IPS-NIHi7 (cell line): Measurements from ENCODE around the gene FHIT.

Experiments used
- DNase-seq: peaks from one replicate; pipeline ENCODE4 v3.0.0; 2012; ENCODE audit warnings: mixed read lengths; ENCODE audit errors: extremely low spot score

The FHIT gene

DNA sequence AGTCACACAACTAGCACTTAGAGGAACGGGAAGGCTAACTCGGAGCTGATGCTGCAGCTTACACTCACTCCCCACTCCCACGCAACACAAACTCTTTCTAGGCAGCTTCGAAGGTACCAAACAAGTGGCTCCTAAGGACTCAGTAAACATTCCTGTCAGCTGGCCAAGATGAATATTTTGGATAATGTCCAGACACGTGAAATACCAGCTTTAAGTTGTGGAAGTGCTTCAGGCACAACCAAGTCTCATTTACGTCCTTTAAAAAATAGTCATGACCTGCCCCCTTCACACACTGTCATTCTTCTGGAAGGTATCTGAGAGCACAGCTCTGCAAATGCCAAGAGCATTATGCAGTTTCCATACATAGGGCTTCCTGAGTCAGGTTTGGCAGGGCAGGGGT is 1195.5 kb downstream of the FHIT start:
- no peak for DNase-seq

DNA sequence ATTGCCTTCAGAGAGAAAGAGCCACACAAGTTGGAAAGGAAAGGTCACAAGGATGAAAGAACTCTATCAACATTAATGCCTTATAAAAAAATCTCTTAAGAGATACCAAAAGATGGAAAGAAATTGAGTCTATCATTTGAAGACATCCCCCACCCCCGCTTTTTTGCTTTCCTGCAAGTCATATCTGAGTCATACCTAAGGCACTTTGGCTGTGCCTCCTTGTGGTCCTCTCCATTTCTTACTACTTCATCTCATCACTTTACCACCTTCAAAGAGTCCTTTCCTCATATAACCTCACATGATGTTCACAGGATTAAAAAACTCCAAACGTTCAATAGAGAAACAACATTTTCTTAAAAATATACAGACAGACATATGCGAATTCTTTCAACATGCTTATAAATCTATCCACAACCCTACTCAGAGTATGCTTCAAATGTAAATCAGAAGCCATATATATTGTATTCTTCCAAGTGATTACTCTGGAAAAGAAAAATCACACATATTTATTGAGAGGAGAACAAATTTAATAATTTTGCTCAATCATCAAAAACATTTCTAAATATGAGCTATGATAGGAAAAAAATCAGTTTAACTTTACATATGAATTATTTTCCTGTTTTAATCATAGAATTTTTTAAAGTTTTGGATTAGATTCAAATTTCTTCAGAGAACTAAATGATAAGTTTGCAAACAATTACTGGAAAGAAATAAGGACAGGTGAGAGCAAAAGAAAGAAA is 1197.6 kb downstream of the FHIT start:
- DNase-seq, result no peak

DNA sequence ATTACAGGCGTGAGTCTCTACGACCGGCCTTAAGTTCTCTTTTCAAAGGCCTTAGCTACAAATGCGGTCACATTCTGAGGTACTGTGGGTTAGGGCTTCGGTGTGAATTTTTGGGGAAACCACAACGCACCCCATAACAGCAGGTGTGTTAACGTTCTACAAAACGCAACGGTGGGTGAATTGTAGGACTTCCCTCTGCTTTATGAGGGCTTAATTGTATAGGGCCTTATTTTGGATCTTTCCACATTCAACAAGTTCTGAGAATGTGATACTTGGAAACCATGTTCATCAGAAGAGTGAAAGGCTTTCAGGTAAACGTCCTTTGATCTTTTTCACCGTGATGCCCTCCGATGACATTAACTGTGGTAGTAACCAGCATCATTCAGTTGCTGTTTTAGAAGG is 1202.8 kb downstream of the FHIT start:
- no peak for DNase-seq

DNA sequence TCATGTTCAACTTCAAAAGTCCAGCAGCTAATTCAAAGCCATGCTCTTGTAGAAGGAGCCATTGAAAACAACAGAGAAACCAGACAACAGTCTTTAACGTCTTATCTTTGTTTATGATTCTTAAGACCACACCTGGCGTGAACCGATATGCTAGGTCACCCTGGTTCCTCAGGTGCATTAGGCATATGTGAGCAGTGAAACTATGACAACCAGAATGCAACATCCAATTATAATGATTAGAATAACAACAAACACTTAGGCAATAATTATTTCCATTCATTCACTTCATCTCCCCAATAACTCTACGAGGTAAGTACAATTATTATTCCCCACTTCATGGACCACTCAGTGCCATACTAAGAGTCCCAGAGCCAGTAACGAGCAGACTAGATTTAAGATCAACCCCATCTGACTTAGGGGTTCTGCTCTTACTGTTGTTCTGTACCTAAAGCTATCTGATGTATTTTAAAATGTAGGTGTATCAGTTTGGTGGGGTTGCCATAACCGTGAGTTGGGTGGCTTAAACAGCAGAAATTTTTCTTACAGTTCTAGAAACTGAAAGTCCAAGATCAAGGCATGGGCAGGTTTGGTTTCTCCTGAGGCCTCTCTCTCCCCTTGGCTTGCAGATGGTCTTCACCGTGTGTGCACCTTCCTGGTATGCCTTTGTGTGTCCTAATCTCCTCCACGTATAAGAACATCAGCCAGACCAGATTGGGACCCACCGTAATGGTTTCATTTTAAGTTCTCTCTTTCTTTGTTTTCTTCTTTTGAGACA is 1203.6 kb downstream of the FHIT start:
- DNase-seq, result no peak

DNA sequence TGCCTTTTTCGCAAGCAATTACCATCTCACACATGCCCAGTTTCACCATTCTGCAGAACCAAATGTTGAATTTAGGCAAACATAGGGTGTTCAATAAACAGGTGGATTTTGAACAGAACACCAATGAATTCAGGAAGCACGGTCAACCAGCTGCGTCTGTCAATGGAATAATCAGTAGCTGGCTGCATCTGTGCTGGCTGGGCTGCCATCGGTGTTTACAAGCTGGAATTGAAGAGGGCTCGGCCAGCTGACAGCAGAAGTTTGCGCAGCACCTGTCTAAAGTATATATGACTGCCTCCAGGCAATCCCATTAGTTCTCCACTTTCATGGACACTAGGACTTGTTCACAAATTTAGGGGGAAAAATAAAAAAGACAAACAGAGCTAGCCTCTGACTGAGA is 1205.0 kb downstream of the FHIT start:
- DNase-seq, result no peak

DNA sequence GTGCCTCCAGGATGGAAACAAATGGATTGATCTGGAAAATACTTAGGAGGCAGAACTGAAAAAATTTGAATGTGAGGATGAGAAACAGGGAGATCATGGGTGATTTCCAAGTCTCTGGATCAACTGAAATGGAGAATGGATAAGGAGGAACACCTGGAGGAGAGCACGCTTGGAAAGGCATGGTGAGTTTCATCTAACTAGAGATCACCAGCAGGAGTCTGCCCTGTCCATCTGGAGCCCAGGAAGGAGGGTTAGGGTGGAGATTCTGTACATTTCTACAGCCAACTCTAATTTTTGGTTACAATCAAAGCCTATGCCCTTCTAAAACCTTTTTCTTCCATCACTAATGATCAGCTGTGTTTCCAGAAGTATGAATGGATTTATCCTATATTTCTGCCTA is 1205.6 kb downstream of the FHIT start:
- no peak for DNase-seq

DNA sequence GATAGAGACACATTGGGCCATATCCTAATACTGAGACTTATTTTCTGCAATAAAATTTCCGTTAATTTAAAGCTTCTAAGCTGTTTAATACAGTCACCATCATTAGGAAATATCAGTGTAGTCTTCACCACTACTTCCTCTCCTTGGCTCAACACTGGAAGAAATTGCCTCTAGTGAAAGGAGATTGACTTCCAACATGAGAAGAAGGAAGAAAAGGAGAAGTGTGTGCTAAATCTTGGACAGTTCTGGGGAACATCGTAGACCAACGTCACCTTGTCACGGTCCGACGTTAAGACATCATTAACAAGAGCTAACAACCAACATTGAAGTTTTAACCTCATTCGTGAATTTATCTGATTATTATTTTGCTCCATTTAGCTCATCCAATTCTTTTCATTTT is 1214.4 kb downstream of the FHIT start:
- DNase-seq, result no peak

DNA sequence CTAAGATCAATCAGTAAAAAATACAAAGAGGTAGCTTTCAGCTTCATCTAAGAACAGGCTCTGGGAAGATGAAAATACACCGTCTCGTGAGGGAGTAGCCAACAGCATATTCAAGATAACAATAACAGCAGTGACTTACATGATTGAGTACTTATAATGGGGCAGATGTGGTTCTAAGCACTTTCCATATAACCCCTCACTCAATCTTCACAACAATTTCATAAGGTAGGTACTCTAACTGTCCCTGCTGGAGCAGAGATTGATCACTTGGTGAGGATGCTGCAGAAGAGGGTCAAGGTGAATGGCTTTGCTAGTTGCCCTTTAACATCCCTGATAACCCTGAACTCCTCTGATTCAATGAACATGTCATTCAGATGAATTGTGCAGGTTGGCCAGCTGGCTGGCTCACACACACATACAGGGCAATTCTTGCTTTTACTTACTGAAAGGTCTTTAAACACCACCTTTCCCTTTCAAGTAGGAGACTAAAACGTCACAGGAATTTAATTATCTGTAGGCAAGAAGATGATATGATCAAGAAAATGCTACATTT is 1217.3 kb downstream of the FHIT start:
- no peak for DNase-seq

DNA sequence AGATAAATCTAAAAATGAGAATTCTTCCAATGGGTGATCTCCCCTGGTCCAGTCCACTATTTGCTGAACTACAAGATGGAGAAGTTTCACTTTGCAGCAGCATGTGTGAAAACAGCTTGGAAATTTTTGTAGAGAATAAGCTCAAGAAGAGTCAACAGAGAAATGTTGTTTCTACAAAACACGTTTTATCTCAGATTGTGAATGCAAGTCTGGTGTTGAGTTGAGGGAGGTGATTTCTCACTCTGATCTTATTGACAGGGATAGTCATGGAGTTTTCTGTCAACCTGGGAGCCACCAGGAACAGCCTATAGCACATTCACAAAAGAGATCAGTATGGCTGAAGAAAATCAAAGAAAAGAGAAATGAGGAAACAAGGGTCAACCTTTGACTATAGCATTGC is 1220.3 kb downstream of the FHIT start:
- DNase-seq, result no peak

DNA sequence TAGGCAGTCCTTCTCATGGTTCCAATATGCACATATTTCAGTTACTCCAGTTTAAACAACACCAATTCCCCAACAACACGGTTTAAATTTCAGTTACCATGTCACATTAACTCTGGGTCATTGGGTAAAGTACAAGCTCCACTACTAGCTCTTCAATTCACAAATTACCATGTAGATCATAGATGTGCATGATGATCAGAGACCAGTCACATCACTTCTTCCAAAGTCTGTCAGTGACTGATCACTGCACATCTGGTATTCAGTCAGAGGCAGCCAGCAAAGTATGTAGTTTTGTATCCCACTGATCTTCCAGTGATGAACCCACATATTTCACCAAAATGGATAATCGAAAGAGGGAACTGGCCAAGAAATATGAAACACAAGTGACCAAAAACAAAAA is 1223.0 kb downstream of the FHIT start:
- no peak for DNase-seq

DNA sequence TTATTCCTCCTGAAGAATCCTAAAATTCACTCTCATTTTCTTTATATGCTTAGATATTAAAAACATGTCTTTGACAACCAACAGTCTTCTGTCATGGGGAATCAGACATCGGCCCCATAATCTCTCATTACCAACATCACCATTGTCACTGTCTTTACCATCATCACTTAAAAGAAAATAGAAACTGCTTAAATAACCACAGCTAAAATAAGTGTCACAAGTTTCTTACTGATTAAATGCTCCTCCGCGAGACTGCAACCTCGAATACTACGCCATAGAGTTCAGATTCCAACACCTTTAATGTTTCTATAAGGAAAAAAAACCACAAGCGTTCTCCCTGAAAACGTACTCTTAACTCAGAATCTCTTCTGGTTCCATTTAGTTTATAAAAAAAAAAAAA is 1223.9 kb downstream of the FHIT start:
- DNase-seq, result no peak

DNA sequence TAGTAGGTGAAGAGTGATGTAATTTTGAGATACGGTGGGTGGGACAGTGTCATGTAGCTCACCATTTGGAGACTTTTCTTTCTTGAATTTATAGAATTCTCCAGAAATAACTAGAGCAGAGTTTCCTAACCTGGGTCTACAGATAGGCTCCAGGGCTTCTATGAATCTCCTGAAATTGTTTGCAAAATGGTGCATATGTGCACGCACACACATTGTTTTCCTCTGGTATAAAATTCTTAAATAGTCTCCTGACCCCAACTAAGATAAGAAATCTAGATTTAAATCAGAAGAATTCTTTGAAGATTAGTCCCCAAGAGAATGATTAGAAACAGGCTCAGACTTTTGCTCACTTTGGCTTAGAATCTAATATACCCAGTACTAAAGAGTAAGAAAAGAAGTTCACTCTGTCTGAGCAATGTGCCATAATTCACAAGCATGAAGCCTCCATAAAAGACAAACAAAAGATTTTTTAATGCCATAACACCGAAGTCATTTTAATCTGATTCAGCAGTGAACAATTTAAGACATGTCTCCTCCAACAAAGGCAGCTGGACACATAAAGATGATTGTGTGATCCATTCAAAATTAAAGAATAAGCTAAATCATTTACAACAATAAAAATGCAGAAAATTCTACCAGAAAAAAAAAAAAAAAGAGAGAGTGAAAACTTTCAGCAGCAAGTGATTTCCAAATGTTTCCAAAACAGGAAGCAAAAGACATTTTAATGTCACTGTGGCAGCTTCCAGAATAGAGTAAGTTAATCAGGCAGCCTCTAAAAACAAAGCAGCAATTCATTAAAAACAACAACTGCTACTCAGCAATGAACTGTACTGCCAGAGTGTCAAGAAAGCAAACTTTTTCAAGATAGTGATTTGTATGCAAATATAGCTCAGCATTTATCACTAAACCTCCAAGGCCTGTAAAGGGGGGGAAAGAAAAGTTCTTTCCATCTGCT is 1225.9 kb downstream of the FHIT start:
- no peak for DNase-seq

DNA sequence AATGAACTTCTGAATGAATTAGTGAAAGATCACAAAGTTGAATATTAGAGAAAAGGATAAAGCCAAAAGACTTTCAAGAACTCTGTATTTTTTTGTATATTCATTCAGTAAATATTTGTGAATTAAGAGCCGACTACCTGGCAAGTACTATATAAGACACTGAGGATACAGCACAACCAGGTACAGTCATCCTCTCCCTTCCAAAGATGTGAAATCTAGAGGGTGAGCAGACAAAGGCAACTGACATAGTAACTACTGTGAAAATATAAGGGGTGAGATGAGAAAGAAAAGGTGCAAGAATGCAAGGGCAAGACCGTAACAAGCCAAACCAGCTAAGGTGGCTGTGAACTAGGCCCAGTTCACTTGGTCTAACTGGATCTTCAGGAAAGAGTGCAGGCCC is 1226.9 kb downstream of the FHIT start:
- no peak for DNase-seq

DNA sequence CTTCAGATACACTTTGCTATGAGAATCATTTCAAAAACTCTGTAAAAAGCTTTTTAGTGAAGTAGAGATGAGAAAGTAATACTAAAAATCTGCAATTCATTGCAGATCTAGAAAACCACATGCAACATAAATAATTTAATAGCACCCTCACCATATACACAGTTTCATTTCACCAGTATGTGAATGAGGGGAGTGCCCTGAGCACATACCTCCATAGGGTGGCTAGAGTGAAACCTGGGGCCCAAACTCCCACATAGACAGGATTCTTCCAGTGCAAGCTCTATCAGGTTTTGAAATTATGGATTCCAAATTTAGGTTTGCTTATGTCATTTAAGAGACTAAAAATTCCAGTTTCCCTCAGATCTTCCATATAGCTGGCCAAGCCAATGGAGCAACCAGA is 1228.1 kb downstream of the FHIT start:
- no peak for DNase-seq

DNA sequence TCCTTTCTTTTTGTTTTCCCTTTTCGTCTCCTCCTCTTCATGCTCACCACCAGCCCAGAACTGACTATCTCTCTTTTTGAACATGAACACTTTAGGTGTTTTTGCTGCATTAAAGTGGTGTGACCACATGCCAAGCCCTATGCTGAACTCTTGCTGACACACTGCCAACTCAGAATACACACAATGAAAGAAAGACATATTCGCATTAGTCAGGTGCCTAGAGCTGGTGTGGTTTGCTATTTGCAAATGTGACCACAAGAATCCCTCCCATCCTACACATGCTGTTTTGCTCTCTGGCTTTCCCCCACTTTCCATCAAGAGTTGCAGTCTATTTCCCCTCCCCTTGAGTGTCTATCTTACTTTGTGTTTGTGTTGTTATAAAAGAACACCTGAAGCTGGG is 1233.6 kb downstream of the FHIT start:
- no peak for DNase-seq

DNA sequence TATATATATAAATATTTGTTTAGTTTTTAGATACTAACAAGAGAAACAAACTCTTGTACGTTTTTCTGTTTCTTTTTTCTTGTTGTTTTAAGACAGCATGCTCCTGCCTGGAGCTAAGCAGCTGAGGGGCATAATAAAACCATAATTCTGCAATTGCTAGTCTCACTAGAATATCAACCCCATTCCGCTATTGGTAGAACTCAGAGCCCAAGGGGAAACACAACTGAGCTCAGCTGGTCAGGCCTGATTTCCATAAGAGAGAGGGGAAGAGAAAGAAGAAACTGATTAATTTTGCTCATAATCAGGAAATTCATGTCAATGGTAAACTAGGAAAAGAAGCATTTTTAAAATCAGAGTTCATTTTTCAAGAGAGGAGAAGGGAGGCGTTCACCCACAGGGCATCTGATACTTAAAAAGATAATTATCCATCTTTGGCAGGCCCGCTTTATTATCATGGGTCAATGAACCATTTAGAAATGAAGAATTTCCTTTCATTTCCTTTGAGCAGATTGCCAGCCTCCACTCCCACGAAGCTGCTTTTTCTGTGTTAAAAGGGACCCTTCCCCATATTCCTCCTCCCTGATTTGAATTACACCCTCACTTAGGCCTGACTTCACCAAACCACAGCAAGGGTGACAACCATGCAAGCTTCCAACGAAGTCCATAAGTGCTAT is 1236.1 kb downstream of the FHIT start:
- DNase-seq, result no peak

DNA sequence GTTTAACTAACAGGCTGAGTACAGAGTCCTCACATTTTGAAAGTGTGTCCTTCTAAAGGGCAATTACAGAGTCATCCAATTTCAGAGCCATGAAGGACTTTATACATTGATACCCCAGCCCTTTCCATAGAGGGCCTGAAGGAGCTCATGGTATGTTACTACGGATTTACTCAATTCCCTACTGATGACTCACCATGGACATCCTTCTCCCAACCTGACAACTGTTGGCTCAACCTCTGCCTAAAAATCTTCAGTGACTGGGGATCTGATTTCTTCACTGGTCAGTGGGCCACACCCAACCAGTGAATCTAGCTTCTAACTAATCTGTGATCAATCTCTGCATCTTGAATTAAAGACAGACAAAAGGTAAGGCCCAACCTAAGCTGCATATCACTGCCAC is 1238.0 kb downstream of the FHIT start:
- DNase-seq, result peak; percentile 14

DNA sequence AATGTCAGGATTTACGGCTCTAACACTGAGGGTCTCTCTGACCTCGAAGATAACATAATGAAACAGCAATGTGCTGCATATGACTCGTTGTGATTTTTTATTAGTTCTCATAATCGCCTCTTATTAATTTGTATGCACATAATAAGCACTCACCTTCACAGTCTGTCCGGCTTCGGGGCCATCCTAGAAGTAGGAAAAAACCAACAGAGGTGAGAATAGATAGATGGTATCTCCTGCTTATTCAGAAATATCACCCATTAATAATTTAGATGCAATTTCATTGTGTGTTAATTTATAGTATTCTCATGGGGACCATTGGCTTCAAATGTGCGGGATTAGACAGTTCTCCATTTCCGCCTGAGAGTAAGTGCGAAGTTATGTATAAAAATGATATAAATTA is 1240.0 kb downstream of the FHIT start:
- no peak for DNase-seq

DNA sequence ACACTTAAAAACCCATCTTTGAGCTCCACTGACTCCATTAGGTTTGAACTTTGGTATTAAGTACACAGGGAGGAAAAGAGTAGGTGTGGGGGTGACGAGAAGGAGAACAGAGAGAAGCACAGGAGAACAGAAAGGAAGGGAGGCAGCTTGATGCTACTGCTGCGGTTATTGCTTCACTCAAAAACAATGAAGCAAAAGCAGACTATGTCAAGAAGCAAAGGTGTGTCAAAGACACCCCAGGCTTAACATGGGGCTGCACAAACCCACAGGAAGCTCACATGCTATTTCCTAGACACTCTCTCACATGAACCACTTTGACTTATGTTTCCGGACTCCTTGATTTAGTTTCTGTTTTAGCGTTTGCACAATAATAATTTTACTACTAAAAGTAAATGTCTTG is 1240.5 kb downstream of the FHIT start:
- DNase-seq, result no peak

DNA sequence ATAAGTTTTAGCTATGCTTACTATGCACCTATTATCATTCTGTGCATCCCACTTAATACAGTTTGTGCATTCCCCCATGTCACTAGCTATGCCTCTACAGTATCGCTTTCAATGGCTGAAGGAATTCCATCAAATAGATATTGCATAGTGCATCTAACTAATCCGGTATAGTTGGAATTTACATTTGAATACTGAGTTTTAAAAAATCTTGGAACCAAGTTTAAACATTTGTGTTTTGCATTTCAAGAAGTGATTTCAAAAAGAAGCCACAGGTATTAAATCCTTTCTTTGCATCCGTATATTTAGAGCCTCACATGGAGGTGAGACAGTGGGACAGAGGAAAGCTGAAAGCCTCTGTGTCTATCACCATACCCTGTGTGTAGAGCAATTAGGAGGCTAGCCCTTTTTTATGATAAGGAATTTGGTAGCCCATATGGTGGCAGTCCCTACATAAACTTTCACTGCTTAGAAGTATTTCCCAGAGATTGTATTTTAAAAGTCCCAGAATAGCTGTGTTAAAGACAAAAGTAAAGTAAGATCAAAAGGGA is 1241.2 kb downstream of the FHIT start:
- DNase-seq, result no peak

DNA sequence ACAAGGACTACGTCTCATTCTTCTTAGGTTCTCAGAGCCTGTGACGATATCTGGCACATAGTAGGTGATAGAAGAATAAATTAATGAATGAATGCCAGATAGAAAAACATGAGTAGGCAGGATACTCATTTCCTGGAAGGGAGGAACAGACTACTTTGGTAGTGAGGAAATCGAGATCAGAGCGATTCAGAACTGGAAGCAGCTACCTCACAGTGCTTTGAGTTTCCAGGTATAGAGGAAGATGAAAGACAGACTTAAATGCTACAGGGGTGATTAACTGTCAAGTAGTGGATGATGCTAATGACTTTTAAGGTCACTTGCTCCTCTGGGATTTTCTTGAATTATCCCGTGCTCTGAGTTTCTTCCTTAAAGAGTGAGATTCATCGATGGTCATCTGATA is 1249.9 kb downstream of the FHIT start:
- no peak for DNase-seq
